ENCODE data around the gene GPHA2.

GPHA2 gene

GRCh38 chr11:64914123-64914522 is 21.6 kb downstream of the GPHA2 start:
- H3K36me3 ChIP-seq = peaks cover 54% of the 10 kb centered on the region
- H3K9ac ChIP-seq = 0 out of 2 replicates have a peak overlapping the region, but pooled peaks have one; percentile 18
- H3K4me1 ChIP-seq = peaks cover 40% of the 10 kb centered on the region
- no peak overlapping the region for H3K4me2 ChIP-seq
- H3K4me3 ChIP-seq = no peak overlapping the region
- no peak for TF ChIP-seq Cebpa-rat (IDR thresholded peaks at IDR 0.05)
- no peak overlapping the region for H3K27ac ChIP-seq
- no peaks in the 10 kb centered on the region for H3K9me3 ChIP-seq
- peaks cover 19% of the 10 kb centered on the region; the same call in 1 of the 2 replicates for H4K20me1 ChIP-seq
- no peaks in the 10 kb centered on the region for H3K27me3 ChIP-seq

- Histone ChIP-seq H3K9me3 (no peaks in the 10 kb centered on the region), H4K20me1 (peaks cover 19% of the 10 kb centered on the region; the same call in 1 of the 2 replicates), H3K27ac (no peak overlapping the region), H3K4me3 (no peak overlapping the region), H3K27me3 (no peaks in the 10 kb centered on the region), H3K36me3 (peaks cover 63% of the 10 kb centered on the region), H3K4me1 (peaks cover 32% of the 10 kb centered on the region), H3K4me2 (no peak overlapping the region), H3K9ac (no peak overlapping the region)
- TF ChIP-seq Cebpa-rat (IDR thresholded peaks at IDR 0.05) = no peak
Measured at GRCh38 chr11:64913171-64913727, 22.4 kb downstream of the GPHA2 start.

GRCh38 chr11:64911689-64912088 is 24.0 kb downstream of the GPHA2 start:
- peaks cover 78% of the 10 kb centered on the region for H3K36me3 ChIP-seq
- no peaks in the 10 kb centered on the region for H3K27me3 ChIP-seq
- peaks cover 24% of the 10 kb centered on the region for H3K4me1 ChIP-seq
- peak overlapping the region; percentile 50; the same call in 1 of the 2 replicates for H3K9ac ChIP-seq
- no peaks in the 10 kb centered on the region for H3K9me3 ChIP-seq
- peaks cover 16% of the 10 kb centered on the region; the same call in 1 of the 2 replicates for H4K20me1 ChIP-seq
- TF ChIP-seq Cebpa-rat (IDR thresholded peaks at IDR 0.05) = no peak
- H3K4me3 ChIP-seq = no peak overlapping the region
- peak overlapping the region; percentile 64; the same call in 1 of the 2 replicates for H3K27ac ChIP-seq
- no peak overlapping the region for H3K4me2 ChIP-seq

- Histone ChIP-seq H4K20me1 (peaks cover 11% of the 10 kb centered on the region; the same call in 1 of the 2 replicates), H3K27me3 (no peaks in the 10 kb centered on the region), H3K4me2 (no peak overlapping the region), H3K36me3 (peaks cover 84% of the 10 kb centered on the region), H3K27ac (0 out of 2 replicates have a peak overlapping the region, but pooled peaks have one; percentile 64), H3K4me1 (peaks cover 21% of the 10 kb centered on the region), H3K4me3 (no peak overlapping the region), H3K9ac (0 out of 2 replicates have a peak overlapping the region, but pooled peaks have one; percentile 50), H3K9me3 (no peaks in the 10 kb centered on the region)
- no peak for TF ChIP-seq Cebpa-rat (IDR thresholded peaks at IDR 0.05)
Measured at GRCh38 chr11:64911142-64911541, 24.6 kb downstream of the GPHA2 start.

- Histone ChIP-seq H3K9me3 (no peaks in the 10 kb centered on the region), H3K36me3 (peaks cover 90% of the 10 kb centered on the region), H3K27me3 (no peaks in the 10 kb centered on the region), H3K27ac (no peak overlapping the region), H3K4me1 (peaks cover 15% of the 10 kb centered on the region), H3K9ac (peak overlapping the region; percentile 15; the same call in 1 of the 2 replicates), H4K20me1 (peaks cover 5% of the 10 kb centered on the region; the same call in 1 of the 2 replicates), H3K4me2 (no peak overlapping the region), H3K4me3 (no peak overlapping the region)
- TF ChIP-seq Cebpa-rat (IDR thresholded peaks at IDR 0.05) = no peak
Measured at GRCh38 chr11:64910451-64911093, 25.1 kb downstream of the GPHA2 start.

GRCh38 chr11:64909653-64910343 is 25.9 kb downstream of the GPHA2 start:
- no peaks in the 10 kb centered on the region for H3K27me3 ChIP-seq
- H3K4me2 ChIP-seq = no peak overlapping the region
- H4K20me1 ChIP-seq = no peaks in the 10 kb centered on the region
- H3K4me1 ChIP-seq = peaks cover 9% of the 10 kb centered on the region
- H3K9ac ChIP-seq = no peak overlapping the region
- H3K27ac ChIP-seq = no peak overlapping the region
- no peak overlapping the region for H3K4me3 ChIP-seq
- H3K9me3 ChIP-seq = no peaks in the 10 kb centered on the region
- peaks cover 97% of the 10 kb centered on the region for H3K36me3 ChIP-seq
- TF ChIP-seq Cebpa-rat (IDR thresholded peaks at IDR 0.05) = no peak

GRCh38 chr11:64908766-64909165 is 26.9 kb downstream of the GPHA2 start:
- Histone ChIP-seq H3K27ac (no peak overlapping the region), H3K9me3 (no peaks in the 10 kb centered on the region), H3K4me2 (no peak overlapping the region), H3K4me3 (no peak overlapping the region), H3K36me3 (peaks cover 100% of the 10 kb centered on the region), H3K27me3 (no peaks in the 10 kb centered on the region), H4K20me1 (no peaks in the 10 kb centered on the region), H3K9ac (no peak overlapping the region), H3K4me1 (peaks cover 9% of the 10 kb centered on the region)
- TF ChIP-seq Cebpa-rat (IDR thresholded peaks at IDR 0.05) = no peak

GRCh38 chr11:64906314-64906635 is 29.4 kb downstream of the GPHA2 start:
- H3K36me3 ChIP-seq = peaks cover 95% of the 10 kb centered on the region
- H3K27ac ChIP-seq = no peak overlapping the region
- H4K20me1 ChIP-seq = no peaks in the 10 kb centered on the region
- H3K4me3 ChIP-seq = no peak overlapping the region
- H3K9ac ChIP-seq = no peak overlapping the region
- no peaks in the 10 kb centered on the region for H3K9me3 ChIP-seq
- peaks cover under 1% of the 10 kb centered on the region; the same call in 1 of the 2 replicates for H3K4me1 ChIP-seq
- no peak overlapping the region for H3K4me2 ChIP-seq
- no peaks in the 10 kb centered on the region for H3K27me3 ChIP-seq
- no peak for TF ChIP-seq Cebpa-rat (IDR thresholded peaks at IDR 0.05)

- Histone ChIP-seq H3K27ac (no peak overlapping the region), H3K4me1 (no peaks in the 10 kb centered on the region), H4K20me1 (no peaks in the 10 kb centered on the region), H3K4me3 (no peak overlapping the region), H3K9ac (no peak overlapping the region), H3K4me2 (no peak overlapping the region), H3K27me3 (no peaks in the 10 kb centered on the region), H3K9me3 (no peaks in the 10 kb centered on the region), H3K36me3 (peaks cover 95% of the 10 kb centered on the region)
- no peak for TF ChIP-seq Cebpa-rat (IDR thresholded peaks at IDR 0.05)
Measured at GRCh38 chr11:64905516-64906313, 30.0 kb downstream of the GPHA2 start.

Data from BLaER1 (cell line).